ENCODE results near the gene DHRS3.

GRCh38 chr1:12617511-12617900 is 504 bp downstream of the DHRS3 start:
- no peak for TF ChIP-seq EZH2 (IDR thresholded peaks at IDR 0.05; ENCODE audit: low read depth)
- TF ChIP-seq CTCF (conservative IDR thresholded peaks at IDR 0.05), result no peak

All from PC-9 (cell line).